ENCODE results near the gene MYOZ1.

GRCh38 chr10:73628405-73628804 is 12.9 kb downstream of the MYOZ1 start:
- TF ChIP-seq POLR2A (IDR thresholded peaks at IDR 0.05) (no peak), CTCF (IDR thresholded peaks at IDR 0.05) (no peak)

Data from adrenal gland (tissue), 5 donors.